Upper lobe of left lung (tissue), 4 donors: ENCODE results near the gene NOS1AP.

Experiments
- CTCF ChIP-seq, 6 experiments: fragments of 450-650 bp in 4 of 6; fragments of 200-600 bp in 2 of 6; sonication (generic) in 2 of 6; IDR thresholded peaks; one replicate each; pipeline ENCODE4 v1.5.1; 2016 to 2019; ENCODE audit warnings: antibody characterized with exemption in 6 of 6
- EP300 ChIP-seq, 4 donors: sonication (generic); formaldehyde crosslinking; IDR thresholded peaks; one replicate each; pipeline ENCODE4 v1.5.1; 2017; ENCODE audit warnings: antibody characterized with exemption in 4 of 4, control low read depth in 2 of 4
- POLR2A ChIP-seq, 4 donors: fragments of 450-650 bp; IDR thresholded peaks; one replicate each; pipeline ENCODE4 v1.5.1; 2016 to 2017; ENCODE audit warnings: antibody characterized with exemption in 4 of 4, mild to moderate bottlenecking in 2 of 4
- POLR2AphosphoS5 ChIP-seq, 2 donors: sonication (generic); formaldehyde crosslinking; IDR thresholded peaks; one replicate each; pipeline ENCODE4 v1.5.1; 2017; ENCODE audit warnings: antibody characterized with exemption in 2 of 2

GRCh38 chr1:162314206-162314605, 244.7 kb downstream of the NOS1AP start:
- TF ChIP-seq EP300 (IDR thresholded peaks at IDR 0.05) = no peak
- no peak for TF ChIP-seq CTCF (IDR thresholded peaks at IDR 0.05)
- no peak for TF ChIP-seq POLR2A (IDR thresholded peaks at IDR 0.05)
- TF ChIP-seq POLR2AphosphoS5 (IDR thresholded peaks at IDR 0.05) = no peak
